ENCODE measurements around the gene TUBA1B.

TUBA1B gene

DNA sequence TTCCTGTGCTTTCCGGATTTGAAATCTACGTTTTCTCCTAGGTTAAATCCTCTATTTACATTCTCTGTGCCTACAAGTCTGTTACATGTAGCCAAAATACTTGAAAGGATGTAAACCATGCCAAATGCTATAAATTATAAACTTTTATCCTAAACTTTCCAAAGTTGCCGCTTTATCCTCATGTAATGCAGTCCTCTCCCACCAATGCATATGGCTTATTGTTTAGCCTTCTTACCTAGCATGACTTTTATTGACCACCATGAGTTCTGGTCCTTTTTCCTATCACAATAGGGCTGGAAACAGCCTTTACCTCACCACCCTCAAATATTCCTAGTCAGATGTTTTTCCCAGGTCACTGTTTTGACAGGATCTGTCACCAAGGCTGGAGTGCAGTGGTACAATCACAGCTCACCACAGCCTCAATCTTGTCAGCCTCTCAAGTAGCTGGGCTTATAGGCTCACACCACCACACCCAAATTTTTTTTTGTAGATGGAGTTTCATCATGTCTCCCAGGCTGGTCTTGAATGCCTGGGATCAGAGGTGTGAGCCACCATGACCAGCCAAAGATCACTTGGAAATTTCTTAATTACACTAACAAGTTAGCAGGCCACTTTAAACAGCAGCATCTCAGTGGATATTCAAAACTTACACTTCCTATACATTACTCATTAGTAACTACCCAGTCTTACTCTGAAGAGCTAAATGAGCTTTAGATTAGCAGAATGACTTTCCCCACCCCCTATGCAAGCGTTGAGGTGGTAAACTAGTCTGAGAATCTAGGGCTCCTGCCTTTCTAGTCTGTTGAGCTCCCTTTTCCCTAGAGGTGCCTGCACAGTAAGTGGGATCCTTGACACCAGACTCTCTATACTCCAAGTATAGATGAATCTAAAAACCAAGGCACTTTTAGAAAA, 4.1 kb downstream of the TUBA1B start:
- DNase-seq = no peak

DNA sequence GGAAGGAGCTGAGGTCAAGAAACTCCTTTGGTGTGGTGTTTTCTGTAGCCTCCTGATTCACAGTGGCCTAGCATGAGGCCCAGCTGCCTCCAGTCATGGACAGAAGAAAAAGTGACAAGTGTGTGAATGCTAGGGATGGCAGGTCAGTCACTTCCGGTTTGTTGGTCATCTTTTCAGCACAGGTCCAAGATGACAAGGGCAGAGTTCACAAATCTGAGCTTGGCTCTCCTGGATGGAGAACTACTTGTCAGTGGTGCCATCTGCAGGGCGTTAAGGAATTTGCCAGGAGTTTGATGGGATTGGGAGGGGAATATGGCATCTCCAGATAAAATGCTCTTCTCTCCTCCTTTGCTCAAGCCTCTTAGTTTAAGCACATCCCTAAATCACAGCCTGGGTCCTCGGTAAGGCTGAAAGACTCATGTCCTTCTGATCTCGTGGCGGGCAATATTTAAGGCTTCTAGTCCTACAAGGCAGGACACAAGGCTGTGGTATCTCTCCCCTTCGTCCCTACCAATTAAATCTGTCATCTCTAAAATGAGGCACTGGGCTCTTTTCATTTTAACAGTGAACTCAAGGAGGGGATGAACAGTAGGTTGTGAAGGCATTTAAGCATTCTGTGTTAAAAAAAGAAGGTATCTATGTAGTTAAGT, 10.0 kb downstream of the TUBA1B start:
- DNase-seq = no peak

DNA sequence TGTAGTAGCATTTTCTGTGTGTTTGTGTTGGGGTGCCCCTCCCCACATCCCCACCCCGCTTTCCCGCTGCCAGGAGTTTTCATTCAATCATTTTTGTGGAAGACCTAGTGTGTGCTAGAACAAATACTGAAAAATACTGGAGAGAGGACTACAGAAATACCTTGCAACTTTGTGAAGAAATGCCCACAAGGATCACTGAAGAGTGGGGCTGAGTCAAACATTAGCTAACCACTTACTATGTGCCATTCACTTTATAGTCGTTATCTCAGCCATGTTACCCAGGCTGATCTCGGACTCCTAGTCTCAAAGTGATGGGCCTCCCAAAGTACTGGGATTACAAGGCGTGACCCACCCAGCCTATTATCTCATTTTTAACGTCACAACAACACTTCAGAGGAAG, 20.0 kb downstream of the TUBA1B start:
- no peak for DNase-seq

DNA sequence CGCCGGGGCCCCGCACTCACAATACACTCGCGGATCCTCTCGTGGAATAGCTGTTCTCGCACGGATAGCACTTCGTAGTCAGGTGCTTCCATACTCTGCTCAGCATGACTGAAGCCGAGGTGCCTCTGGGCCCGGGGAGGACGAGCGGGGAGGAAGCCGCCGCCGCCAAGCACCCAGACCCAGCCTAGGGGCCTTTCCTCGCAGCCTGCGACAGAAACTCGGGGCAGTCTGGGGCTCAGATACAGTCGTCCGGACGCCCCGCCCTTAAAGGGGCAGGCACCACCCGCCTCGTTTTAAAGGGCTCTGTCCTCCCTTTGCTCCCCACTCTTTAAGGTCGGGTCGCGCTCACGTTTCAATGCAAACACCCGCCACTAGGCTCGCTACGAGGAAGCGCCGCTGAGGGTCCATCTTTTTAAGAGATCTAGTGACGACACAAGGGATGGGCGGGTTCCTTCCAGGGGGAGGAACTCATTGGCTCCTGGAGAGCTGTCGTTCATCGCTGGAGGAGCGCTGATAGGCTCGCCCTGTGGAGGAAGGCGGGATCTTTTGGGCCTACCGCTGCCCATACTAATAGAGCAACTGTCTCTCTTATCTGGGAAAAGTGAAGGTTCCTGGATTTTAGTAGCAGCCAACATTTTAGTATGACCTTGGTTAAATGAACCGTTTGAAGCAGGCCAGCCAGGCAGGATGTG, 20.6 kb downstream of the TUBA1B start, which contains the start of gene LMBR1L:
Gene LMBR1L, minus strand, starts transcription at position 384 of the 692 bp plus-strand sequence. Its CDS starts 292 bp downstream, at position 92.
- peak; percentile 96 for DNase-seq

DNA sequence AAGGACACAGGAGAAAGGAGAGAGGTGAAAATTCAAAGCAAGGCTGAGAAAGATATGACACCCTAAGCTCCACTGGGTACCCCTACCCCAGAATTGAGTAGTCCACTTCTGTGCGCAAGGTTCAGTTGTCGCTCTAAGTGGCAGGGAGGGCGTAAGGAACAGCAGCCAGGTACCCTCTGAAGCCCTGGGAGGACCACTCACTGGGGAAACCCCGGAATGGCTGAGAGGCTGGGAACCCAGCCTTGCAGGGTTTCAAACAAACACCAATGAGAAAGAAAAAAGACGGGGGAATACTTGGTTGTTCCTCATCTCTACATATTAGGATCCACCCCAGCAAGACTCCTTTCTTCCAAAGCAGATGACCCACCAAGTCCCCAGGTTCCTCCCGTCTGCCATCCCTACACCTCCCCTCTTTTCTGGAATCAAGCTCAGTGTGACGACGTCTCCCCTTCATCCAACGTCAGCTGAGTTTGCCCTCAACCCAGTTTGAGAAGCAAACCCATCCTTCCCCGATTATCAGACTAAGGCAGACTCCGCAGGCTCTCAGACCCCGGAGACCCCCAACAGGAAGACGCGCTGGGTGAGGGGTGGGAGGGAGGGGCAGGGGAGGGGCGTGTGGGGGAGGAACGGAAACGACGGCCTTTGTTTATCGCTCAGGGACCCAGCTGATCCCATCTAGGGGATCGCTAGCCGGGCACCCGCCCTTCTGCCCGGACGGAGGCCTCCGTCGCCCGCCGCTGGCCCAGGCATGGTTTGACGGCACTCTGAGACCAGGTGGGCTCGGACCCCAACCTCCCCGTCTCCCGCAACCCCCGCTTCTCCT, 21.3 kb downstream of the TUBA1B start:
- DNase-seq = no peak

DNA sequence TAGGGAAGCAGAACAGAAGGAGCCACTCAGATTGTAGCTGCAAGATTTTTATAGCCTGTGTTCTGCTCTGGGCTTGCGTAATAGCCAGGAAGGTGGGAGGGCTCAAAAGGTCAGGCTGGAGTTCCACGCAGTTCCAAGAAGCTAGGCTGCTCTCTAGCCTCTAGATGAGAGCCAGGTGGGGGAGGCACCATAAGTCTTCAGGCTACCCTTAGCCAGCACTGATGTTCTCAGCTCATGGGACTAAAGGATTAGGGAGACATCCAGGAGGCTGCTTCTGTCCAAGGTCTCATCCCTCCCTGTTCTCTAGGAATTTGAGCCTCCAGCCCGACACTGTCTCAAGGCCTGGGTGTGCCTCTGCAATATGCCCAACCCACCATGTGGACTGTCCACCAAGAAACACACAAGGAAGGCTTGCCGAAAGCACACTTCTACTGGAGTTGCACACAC, 22.2 kb downstream of the TUBA1B start:
- DNase-seq = no peak

DNA sequence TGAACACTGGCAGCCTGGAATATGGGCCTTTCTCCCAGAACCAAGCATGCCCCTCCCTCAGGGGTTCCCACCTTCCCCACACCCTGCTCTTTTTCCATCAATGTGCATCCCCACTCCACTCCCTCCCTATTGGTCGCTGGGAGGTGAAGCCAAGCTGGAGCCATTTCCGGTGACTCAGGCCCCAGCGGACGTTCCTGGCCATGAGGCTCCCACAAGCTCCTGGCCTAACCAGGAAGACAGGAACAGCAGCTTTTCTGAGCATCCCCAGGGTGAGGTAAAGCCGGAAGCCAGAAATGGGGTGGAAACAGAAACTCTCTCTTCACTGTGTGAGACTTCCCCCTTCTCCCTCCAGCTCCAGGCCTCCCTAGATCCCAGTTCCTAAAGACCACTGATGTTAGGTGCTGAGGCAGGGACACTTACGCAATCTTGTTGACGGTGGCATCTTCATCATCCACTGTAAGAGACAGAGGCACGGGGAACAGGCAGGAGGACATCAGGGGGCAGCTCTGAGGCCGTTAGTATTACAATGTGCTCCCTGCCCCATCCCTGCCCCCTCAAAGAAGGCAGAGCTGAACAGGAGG, 25.6 kb downstream of the TUBA1B start:
- no peak for DNase-seq

DNA sequence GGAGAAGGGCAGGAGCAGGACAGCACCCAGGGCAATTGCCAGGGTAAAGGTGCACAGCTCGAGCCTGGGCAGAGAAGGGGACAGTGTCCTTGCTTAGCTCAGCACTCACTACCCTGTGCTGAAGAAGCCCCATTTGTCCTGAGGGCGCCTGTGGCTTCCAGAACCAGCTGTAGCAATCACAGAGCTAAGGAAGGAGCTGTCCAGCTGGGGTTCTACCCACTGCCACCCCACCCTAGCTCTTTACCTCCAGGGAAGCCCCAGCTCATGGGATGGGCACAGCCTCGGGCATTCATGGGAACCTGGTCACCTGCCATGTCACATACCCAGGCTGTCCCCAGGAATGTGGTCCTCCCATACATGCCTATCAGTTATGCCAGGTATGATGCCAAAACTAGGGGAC, 26.4 kb downstream of the TUBA1B start:
- no peak for DNase-seq

DNA sequence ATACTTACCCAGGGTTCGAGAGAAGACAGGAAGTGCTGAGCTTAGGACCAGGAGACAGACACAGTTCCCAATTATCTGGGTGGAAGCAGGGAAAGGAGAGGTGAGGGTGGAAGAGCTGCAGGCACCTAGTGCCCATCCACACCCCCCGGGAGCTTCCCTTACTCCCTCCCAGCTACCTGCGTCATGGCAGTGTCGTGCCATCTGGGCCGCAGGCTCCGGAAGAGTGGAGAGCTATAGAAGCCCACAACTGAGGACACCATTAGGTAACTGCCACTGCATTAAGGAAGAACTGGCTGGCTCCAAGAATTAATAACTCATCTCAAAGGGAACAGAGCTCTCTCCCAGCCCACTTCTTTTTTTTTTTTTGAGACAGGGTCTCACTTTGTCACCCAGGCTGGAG, 30.8 kb downstream of the TUBA1B start:
- no peak for DNase-seq

DNA sequence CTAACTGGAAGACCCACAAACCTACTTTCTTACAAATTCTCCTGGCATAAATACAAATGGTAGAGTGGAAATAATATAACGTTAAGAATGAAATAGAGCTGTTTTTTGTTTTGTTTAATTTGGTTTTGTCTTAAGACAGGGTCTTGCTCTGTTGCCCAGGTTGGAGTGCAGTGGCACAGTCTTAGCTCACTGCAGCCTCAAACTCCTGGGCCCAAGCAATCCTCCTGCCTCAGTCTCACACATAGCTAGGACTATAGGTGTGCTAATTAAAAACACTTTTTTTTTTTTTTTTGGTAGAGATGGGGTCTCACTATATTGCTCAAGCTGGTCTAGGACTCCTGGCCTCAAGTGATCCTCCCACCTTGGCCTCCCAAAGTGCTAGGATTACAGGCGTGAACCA, 32.5 kb downstream of the TUBA1B start:
- DNase-seq = no peak

DNA sequence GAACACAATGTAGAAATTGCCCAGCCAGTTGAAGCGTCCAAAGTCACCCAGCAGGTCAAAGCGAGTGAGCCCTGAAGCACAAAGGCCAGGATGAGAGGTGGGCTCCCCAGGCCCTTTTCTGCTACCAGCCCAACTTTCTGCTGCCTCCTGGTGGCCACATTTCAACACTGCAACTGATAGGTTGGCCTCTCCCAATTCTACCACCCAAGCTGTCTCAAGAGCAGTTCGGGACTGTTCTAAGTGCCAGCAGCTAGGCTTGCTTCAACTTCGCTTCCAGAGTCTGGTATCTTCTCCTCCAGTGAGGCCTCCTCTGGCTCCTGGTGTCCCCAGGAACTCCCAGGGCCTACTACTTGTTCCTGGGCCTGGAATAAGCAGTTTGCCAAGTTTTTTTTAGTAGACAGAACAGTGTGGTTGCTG, 33.2 kb downstream of the TUBA1B start:
- DNase-seq = peak; percentile 67

DNA sequence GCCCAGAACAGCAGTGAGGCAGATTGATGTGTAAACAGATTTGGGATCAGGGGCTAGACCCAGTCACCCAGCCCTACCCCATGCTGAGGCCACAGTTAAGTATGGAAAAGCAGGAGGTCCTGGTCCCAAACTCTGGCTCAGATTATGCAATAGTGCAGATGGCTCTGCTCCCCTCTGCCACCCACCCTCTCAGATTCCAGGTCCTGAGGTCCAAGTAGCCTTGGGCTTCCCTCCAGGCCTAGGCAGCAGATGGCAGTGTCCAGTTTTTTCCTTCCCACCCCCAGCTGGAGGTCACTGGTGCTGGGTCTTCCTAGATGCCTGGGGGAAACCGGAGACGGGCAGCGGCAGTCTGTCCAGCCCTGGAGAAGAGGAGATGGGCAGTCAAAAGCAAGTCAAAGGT, 33.8 kb downstream of the TUBA1B start:
- DNase-seq = no peak

DNA sequence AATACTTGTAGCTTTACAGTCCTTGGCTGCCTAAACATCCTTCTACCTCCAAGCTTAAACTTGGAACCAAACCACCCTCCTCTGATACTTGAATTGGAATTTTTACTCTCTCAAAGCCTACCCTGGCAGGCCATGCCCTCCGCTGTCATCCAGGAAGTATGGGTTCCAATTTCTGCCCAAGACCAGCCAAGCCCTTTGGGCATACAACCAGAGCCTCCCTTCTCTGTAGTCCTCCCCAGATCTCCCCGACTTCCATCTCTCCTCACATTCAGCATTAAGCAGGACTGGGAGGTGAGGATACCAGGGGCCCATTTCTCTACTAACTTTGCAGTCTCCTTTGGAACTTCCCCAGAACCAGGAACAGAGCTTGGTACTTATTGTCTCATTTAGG, 36.2 kb downstream of the TUBA1B start:
- DNase-seq = no peak

DNA sequence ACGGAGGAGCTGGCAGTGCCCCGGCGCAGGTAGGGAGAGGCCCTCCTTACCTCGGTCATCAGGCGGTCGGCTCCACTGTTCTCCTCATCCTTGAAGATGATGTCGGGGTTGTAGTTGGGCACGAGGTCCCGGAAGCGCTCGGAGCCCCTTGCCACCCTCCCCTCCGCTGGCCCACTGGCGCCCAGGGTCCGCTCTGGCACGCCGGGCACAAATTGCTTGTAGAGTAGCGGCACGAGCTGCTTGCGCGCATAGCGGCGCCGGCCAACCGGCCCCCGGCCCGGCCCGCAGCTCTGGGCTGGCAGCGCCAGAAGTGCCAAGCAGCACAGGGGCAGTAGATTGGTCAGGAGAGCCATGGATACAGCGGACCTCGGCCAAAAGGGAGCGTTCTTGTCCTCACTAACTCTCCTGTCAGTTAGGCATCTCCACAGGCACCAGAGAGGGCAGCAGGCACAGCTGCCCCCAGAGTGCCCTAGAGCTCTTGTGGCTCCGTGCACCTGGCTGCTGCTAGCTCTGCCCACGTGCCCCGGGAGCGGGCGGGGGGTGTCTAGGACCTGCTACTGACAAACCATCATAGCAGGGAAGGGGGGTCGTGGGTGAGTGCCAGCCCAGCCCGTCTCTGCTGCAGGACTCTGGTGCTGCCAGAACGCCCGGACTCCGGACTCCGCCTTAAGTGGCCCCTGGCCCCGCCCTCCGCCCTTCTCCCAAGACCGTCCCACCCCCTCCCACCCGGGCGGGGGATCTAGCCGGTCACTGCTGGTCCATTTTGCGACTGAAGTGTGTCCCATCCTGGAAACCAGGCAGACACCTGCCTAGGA, 36.8 kb downstream of the TUBA1B start, which contains the start of gene DHH:
Gene DHH, minus strand, starts transcription at position 642 of the 815 bp plus-strand sequence. Its CDS starts 289 bp downstream, at position 353.
- no peak for DNase-seq

DNA sequence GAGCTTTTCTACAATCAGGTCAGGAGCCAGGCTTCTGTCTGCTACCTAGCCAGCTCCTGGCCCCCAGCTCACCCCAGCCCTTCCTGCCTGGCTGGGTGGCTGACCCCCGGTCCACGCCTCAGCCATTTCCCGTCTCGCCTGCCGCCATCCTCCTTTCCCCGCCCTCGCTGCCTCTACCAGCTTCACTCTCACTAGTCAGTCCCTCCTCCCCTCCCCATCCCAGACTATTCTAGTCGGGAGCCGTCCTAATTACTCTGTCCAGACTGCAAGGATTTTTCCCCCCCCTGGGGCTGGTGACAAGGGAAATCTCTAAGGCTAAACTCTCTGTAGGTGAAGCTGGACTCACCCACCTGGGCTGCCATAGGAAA, 37.4 kb downstream of the TUBA1B start:
- DNase-seq = no peak

DNA sequence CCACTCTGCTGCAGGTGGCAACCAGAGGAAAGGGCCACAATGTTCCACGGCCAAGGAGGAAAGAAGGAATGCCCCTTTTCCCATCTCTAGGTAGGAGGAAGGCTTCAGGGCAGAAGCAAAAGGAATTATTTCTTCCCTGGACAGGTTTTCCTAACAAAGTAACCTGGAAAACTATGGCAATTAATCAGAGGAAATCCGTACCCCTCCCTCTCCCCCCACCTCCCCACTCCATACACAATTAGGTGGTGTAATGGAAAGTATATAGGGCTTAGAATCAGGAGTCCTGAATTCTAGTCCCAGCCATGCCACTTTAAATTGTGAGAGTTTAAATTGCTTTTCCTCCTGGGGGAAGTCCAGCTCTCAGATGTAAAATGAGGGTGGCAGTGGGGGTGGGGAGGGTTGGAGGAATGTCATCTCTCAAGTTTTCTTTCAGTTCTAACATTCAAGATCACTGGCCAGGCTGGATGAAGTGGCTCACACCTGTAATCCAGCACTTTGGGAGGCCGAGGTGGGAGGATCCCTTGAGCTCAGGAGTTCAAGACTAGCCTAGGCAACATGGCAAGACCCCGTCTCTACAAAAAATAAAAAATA, 38.3 kb downstream of the TUBA1B start:
- DNase-seq = no peak

DNA sequence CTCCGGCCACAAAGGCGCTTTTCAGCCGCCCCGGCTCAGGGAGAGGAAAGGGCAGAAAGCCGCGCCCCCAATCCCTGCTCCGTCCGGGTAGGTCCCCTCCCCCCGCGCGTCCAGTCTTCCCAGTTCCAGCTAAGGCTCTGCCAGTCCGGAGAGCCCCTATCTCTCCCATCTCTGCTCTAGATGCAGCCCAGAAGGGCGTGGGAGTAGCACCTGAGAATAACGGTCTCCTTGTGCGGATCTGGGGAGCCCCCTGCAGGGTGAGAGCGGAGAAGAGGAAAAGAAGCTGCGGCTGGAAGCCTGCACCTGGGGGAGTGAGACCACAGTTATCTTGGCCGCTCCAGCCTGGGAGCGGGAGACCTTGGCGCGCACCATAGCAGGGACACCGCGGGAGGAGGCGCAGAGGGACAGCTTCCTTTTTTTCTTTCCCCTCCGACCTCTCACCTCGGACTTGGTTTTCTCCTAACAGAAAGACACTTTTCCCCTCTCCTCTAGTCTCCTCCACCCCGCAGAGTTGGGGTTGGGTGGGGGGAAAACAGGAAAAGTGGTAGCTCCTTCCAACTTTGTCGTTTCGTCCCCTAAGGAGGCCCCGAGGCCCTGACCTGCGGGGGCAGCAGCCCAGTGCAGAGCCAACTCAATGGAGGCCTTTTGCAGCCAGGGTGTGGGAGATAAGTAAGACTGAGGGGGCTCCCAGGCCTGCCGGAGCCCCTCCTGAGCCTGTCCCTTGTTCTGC, 38.9 kb downstream of the TUBA1B start:
- peak; percentile 77 for DNase-seq

DNA sequence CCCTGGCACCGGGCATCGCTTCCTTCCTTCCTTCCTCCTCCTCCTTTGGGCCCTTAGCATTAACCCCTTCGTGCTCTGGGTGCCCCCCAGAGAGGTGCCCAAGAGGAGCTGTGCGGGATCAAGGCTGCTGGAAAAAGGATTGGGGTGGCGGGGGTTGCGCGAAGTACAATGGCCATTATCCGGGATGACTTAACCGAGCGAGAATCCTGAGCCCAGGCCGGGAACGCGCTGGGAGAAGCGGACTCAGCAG, 39.4 kb downstream of the TUBA1B start:
- DNase-seq = no peak

DNA sequence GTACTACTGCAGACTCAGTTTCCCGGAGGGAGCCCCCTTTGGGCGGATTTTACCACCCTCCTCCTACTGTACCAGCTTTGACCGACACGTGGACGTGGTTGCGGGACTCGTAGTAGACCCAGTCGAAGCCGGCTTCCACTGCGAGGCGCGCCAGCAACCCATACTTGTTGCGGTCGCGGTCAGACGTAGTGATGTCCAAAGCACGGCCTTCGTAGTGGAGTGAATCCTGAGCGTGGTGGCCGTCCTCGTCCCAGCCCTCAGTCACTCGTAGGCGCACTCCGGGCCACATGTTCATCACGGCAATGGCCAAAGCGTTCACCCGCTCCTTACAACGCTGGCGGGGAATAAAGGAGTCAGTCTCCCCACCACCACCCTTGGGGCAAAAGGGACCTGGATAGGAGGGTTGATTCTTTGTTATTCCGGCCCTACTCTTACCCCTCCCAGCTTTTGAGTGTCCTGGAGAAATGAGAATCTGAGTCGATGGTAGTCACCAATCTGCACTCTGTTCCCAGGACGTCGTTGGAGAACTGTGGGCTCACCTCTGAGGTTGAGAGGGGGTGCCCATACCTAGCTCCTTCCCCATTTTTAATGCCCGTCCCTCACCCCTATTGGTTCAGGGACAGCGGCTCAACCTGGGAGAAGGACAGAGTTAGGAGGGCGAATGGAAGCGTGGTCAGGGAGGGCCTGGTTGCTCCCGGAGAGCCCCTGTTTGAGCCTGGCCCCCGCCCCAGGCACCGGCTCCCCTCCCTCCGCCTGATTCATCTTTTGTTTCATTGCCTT, 39.9 kb downstream of the TUBA1B start:
- no peak for DNase-seq

All from activated naive CD4-positive, alpha-beta T cell treated with anti-CD3 and anti-CD28 coated beads, Interleukin-2, amount 50 U/mL, for 16 hours (primary cell).